ENCODE data around the gene TAS2R38.

TAS2R38 gene

DNA sequence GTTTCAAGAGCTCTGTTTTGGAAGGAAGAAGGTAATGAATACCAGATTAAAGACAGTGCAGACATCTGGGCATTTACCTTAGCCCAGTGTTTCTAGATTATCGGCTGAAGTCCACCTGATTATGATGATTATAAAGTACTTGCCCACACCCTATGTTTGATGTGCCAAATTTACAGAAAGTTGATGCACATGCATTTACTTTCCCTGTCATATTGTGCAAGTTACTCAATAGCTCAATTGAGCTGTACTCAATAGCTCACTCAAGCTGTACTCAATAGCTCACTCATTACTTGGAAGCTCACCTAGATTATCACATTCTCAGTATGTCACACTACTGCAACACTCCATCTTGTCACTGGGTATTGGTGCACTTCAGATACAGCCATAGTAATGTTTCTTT, 35.6 kb upstream of the TAS2R38 start:
- TF ChIP-seq CTCF (IDR thresholded peaks at IDR 0.05; ENCODE audit: low read depth, low read length) = no peak
- no peak overlapping the region for H3K4me3 ChIP-seq (ENCODE audit: low read depth, low read length)
- H3K9me3 ChIP-seq (ENCODE audit: severe bottlenecking) = no peaks in the 10 kb centered on the region
- H3K27me3 ChIP-seq (ENCODE audit: insufficient read depth, low read depth, severe bottlenecking) = no peaks in the 10 kb centered on the region
- H3K27ac ChIP-seq = no peak overlapping the region
- no peaks in the 10 kb centered on the region for H3K36me3 ChIP-seq
- no peak for DNase-seq

GRCh38 chr7:142006577-142006976, 33.0 kb upstream of the TAS2R38 start:
- no peak for DNase-seq
- Histone ChIP-seq H3K27me3 (ENCODE audit: insufficient read depth, low read depth, severe bottlenecking) (no peaks in the 10 kb centered on the region), H3K4me3 (ENCODE audit: low read depth, low read length) (no peak overlapping the region), H3K27ac (no peak overlapping the region), H3K36me3 (no peaks in the 10 kb centered on the region), H3K9me3 (ENCODE audit: severe bottlenecking) (no peaks in the 10 kb centered on the region)
- TF ChIP-seq CTCF (IDR thresholded peaks at IDR 0.05; ENCODE audit: low read depth, low read length) = no peak

DNA sequence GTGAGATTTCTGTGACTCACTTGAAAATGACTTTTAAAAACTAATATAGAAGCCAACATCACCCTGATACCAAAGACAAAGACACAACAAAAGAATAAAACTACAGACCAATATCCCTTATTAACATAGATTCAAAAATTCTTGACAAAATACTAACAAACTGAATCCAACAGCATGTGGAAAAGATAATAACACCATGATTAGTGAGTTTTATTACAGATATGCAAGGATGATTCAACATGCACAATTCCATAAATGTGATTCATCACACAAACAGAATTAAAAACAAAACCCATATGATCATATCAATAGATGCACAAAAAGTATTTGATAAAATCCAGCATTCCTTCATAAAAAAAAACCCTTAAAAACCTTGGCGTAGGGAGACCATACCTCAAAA, 28.6 kb upstream of the TAS2R38 start:
- Histone ChIP-seq H3K27ac (no peak overlapping the region), H3K9me3 (ENCODE audit: severe bottlenecking) (no peaks in the 10 kb centered on the region), H3K36me3 (no peaks in the 10 kb centered on the region), H3K4me3 (ENCODE audit: low read depth, low read length) (no peak overlapping the region), H3K27me3 (ENCODE audit: insufficient read depth, low read depth, severe bottlenecking) (no peaks in the 10 kb centered on the region)
- no peak for DNase-seq
- TF ChIP-seq CTCF (IDR thresholded peaks at IDR 0.05; ENCODE audit: low read depth, low read length) = no peak

GRCh38 chr7:142001163-142001874, 27.7 kb upstream of the TAS2R38 start:
- DNase-seq = no peak
- no peaks in the 10 kb centered on the region for H3K27me3 ChIP-seq (ENCODE audit: insufficient read depth, low read depth, severe bottlenecking)
- no peaks in the 10 kb centered on the region for H3K36me3 ChIP-seq
- H3K9me3 ChIP-seq (ENCODE audit: severe bottlenecking) = no peaks in the 10 kb centered on the region
- H3K4me3 ChIP-seq (ENCODE audit: low read depth, low read length) = no peak overlapping the region
- TF ChIP-seq CTCF (IDR thresholded peaks at IDR 0.05; ENCODE audit: low read depth, low read length) = no peak
- no peak overlapping the region for H3K27ac ChIP-seq

DNA sequence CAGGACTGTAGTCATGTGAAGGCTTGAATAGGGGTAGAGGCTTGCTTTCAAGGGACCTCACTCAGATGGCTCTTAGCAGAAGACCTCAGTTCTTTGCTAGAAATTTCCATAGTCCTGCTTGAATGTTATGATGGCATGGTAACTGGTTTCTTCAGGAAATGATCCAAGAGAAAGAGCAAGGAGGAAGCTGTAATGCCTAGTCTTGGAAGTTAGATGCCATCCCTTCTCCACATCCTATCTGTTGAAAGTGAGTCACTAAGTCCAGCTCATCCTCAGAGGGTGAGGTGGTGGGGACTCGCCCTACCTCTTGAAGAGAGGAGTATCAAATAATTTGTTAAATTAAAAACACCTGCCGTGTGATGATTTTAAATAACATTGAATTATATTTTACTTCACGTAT, 26.7 kb upstream of the TAS2R38 start:
- no peaks in the 10 kb centered on the region for H3K9me3 ChIP-seq (ENCODE audit: severe bottlenecking)
- no peaks in the 10 kb centered on the region for H3K27me3 ChIP-seq (ENCODE audit: insufficient read depth, low read depth, severe bottlenecking)
- H3K4me3 ChIP-seq (ENCODE audit: low read depth, low read length) = no peak overlapping the region
- no peak overlapping the region for H3K27ac ChIP-seq
- DNase-seq = no peak
- TF ChIP-seq CTCF (IDR thresholded peaks at IDR 0.05; ENCODE audit: low read depth, low read length) = no peak
- H3K36me3 ChIP-seq = no peaks in the 10 kb centered on the region

DNA sequence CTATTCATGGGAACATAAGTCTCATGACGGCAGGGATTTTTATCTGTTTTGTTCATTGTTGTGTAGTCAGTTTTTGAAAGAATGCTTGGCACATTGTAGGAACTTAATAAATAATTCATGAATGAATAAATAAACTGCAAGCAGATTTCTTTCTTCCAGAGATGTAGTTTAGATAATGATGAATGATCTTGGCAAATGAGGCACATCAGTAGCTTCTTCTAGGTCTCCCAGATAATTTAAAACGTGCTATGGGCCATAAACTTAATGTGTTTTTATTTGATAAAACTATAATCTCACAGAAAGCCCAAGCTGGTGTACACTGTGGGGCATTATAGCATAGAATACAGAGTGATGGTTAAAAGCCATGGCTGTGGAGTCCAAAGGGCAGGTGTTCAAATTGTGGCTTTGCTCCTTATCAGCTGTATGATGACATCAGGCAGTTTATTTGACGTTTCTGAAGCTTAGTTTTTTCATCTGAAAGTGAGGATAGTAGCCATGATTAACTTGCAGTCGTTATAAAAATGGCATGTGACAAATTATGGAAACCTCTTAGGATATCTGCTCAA, 25.6 kb upstream of the TAS2R38 start:
- TF ChIP-seq CTCF (IDR thresholded peaks at IDR 0.05; ENCODE audit: low read depth, low read length) = no peak
- Histone ChIP-seq H3K36me3 (no peaks in the 10 kb centered on the region), H3K9me3 (ENCODE audit: severe bottlenecking) (no peaks in the 10 kb centered on the region), H3K27me3 (ENCODE audit: insufficient read depth, low read depth, severe bottlenecking) (no peaks in the 10 kb centered on the region), H3K4me3 (ENCODE audit: low read depth, low read length) (no peak overlapping the region), H3K27ac (no peak overlapping the region)
- no peak for DNase-seq

Measured in WERI-Rb-1 (cell line).